ENCODE results near the gene SLC1A5. TPM values are rescaled to one million over a fixed set of nuclear protein-coding genes. Genes with fewer than 3 reads are reported as not detected.
"Not testable (repeated sequence)": the region's sequence is repeated elsewhere in the genome, so short reads cannot be mapped to it uniquely, and the experiment has no call there.

SLC1A5 gene
- total RNA-seq, 1 donor from 2014 or later, result 6.9 TPM

DNA sequence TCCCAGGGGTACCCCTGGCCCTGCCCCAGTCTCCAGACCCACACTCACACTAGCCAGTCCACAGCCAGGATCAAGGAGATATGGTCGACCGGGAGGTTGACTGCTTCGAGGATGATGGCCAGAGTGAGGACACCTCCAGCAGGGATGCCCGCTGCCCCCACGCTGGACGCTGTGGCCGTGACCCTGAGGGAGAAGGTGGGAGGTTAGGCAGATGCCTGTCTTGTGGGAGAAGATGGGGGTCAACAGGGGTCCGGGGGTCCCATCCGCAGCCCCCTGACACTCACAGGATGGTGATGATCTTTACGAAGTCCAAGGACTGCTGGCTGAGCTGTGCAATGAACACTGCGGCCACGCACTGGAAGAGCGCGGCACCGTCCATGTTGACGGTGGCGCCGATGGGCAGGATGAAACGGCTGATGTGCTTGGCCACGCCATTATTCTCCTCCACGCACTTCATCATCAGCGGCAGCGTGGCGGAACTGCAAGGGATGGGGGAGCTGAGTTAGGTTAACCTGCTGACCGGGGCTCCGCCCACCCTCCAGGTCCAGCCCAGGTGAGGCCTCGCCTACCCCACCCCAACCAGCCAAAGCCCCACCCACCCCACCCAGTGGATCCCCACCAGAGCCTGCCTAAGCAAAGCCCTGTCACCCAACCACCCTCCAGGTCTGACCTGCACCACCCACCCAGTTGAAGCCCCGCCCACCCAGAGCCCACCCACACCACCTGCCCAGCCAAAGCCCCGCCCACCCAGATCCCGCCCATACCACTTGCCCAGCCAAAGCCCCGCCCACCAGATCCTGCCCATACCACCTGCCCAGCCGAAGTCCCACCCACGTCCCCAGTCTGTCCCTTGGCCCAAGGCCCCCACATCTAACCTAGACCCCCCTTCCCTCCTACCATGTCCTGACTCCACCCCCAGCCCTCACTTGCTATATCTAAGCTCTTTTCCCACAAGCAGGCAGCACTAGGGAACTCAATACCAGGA, 11.2 kb downstream of the SLC1A5 start:
- DNase-seq (no peak), ATAC-seq (no peak)
- intact Hi-C loops (cut with micrococcal nuclease), result no loop called here

DNA sequence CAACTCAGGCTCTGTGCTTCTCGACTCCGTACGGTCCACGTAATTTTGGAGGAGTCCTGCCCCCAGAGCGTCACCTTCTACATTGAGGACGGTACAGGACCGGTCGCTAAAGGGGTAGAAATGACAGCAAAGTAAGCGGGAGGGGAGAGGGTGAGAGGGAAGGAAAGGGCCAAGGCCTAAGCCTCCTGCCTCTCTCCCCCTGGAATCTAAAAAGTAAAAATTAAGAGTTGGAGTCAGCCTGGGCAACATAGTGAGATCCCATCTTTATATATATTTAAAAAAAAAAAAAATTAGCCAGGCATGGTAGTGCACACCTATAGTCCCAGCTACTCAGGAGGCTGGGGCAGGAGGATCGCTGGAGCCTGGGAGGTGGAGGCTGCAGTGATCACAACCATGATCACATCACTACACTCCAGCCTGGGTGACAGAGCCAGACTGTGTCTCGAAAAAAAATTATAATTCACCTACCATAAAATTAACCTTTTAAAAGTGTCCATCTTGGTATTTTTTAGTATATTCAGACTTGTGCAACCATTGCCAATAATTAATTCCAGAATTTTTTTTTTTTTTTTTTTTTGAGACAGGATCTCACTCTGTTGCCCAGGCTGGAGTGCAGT, 12.6 kb downstream of the SLC1A5 start:
- DNase-seq (no peak), ATAC-seq (no peak)
- intact Hi-C loops (cut with micrococcal nuclease), result no loop called here

DNA sequence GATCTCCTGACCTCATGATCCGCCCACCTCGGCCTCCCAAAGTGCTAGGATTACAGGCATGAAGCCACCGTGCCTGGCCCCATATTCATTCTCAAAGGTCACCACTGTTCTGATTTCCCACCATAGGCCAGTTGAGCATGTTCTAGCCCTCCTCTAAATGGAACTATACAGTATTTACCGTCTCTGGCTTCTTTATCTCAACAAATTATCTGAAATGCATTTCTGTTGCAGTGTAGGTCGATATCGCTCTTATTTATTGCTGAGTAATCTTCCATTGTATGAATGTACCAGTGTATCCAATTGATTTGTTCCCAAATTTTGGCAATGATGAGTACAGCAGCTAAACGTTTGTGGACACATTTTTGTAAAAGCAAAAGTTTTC, 15.4 kb downstream of the SLC1A5 start:
- ATAC-seq (no peak), DNase-seq (no peak)
- intact Hi-C loops (cut with micrococcal nuclease), result no loop called here

GRCh38 chr19:46772170-46773017, 16.0 kb downstream of the SLC1A5 start:
- DNase-seq (no peak), ATAC-seq (no peak)
- intact Hi-C loops (cut with micrococcal nuclease), result no loop called here

DNA sequence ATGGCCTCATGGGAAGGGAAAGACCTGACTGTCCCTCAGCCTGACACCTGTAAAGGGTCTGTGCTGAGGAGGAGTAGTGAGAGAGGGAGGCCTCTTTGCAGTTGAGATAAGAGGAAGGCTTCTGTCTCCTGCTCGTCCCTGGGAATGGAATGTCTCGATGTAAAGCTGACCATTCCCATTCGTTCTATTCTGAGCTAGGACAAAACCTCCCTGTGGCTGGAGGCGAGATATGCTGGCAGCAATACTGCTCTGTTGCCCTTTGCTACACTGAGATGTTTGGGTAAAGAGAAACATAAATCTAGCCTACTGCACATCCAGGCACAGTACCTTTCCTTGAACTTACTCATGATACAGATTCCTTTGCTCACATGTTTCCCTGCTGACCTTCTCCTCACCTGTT, 19.6 kb downstream of the SLC1A5 start:
- DNase-seq, ATAC-seq: not testable (repeated sequence)
- intact Hi-C loops (cut with micrococcal nuclease), result loop anchor here (10.0 kb wide), 1 partner anchor 56 kb away; no protein-coding TSS in a partner anchor

GRCh38 chr19:46766569-46767317, 21.7 kb downstream of the SLC1A5 start:
- intact Hi-C loops (cut with micrococcal nuclease), result loop anchor here (10.0 kb wide), 1 partner anchor 58 kb away; no protein-coding TSS in a partner anchor

GRCh38 chr19:46764817-46765291, 23.5 kb downstream of the SLC1A5 start:
- ATAC-seq, result peak; percentile 58

More at GRCh38 chr19:46766569-46767317, 21.7 kb downstream of the SLC1A5 start:
- ATAC-seq (peak; percentile 19), DNase-seq (peak; percentile 62)

GRCh38 chr19:46762245-46762890, 26.0 kb downstream of the SLC1A5 start:
- intact Hi-C loops (cut with micrococcal nuclease), result loop anchor here (10.0 kb wide), 1 partner anchor 62 kb away; no protein-coding TSS in a partner anchor
- DNase-seq, result no peak

More at GRCh38 chr19:46764817-46765291, 23.5 kb downstream of the SLC1A5 start:
- peak; percentile 46 for DNase-seq
- intact Hi-C loops (cut with micrococcal nuclease), result loop anchor here (10.0 kb wide), 1 partner anchor 60 kb away; no protein-coding TSS in a partner anchor

DNA sequence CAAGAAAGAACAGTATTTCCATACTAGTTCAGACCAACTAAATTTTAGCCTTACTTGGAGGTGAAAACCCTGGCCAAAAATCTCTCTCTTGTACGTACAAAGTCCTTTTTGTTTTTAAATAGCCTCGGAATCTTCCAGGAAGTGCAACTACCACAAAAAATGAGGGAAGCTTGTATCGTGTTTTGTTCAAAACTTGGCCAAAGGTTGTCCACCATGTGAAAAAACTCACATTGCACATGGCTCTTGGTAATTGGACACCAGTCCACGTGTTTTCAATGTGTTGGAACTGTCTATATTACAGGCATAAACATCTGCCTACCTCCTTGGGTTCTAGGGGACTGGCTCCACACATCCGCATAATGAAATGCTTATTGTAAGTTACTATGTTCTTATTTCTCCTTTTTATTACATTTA, 27.0 kb downstream of the SLC1A5 start:
- no peak for ATAC-seq
- intact Hi-C loops (cut with micrococcal nuclease), result loop anchor here (10.0 kb wide), 1 partner anchor 63 kb away; no protein-coding TSS in a partner anchor

More at GRCh38 chr19:46762245-46762890, 26.0 kb downstream of the SLC1A5 start:
- ATAC-seq, result no peak

DNA sequence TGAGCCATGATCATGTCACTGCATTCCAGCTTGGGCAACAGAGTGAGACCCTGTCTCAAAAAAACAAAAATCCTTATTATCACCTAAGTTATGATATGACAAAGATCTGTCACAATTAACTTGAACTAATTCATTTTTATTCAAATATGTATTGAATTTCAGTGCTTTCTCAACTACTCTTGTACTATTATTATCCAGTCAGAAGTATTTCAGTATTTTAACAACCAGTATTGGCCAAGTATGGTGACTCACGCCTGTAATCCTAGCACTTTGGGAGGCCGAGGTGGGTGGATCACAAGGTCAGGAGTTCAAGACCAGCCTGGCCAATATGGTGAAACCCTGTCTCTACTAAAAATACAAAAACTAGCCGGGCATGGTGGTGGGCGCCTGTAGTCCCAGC, 27.5 kb downstream of the SLC1A5 start:
- not testable (repeated sequence) for ATAC-seq, DNase-seq
- intact Hi-C loops (cut with micrococcal nuclease), result loop anchor here (10.0 kb wide), 1 partner anchor 64 kb away; no protein-coding TSS in a partner anchor

More for the DNA sequence above, 27.0 kb downstream of the SLC1A5 start:
- no peak for DNase-seq

GRCh38 chr19:46760363-46760762, 28.0 kb downstream of the SLC1A5 start:
- no peak for ATAC-seq
- intact Hi-C loops (cut with micrococcal nuclease), result loop anchor here (10.0 kb wide), 1 partner anchor 64 kb away; no protein-coding TSS in a partner anchor
- DNase-seq, result no peak

GRCh38 chr19:46759817-46760333, 28.5 kb downstream of the SLC1A5 start:
- intact Hi-C loops (cut with micrococcal nuclease), result loop anchor here (5.0 to 10.0 kb wide), 2 partner anchors 65 to 82 kb away; no protein-coding TSS in a partner anchor
- no peak for DNase-seq
- peak; percentile 16 for ATAC-seq

DNA sequence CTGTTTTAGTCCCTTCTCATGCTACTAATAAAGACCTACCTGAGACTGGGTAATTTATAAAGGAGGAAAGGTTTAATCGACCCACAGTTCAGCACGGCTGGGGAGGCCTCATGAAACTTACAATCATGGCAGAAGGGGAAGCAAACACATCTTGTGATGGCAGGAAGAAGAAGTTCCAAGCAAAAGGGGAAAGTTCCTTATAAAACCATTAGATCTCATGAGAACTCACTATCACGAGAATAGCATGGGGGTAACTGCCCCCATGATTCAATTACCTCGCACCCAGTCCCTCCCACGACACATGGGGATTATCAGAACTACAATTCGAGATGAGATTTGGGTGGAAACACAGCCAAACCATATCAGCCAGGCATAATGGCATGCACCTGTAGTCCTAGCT, 29.2 kb downstream of the SLC1A5 start:
- DNase-seq (no peak), ATAC-seq (no peak)
- intact Hi-C loops (cut with micrococcal nuclease), result loop anchor here (5.0 kb wide), 1 partner anchor 83 kb away; no protein-coding TSS in a partner anchor

GRCh38 chr19:46756544-46756888, 31.9 kb downstream of the SLC1A5 start:
- DNase-seq (no peak), ATAC-seq (no peak)
- intact Hi-C loops (cut with micrococcal nuclease), result loop anchor here (5.0 kb wide), 1 partner anchor 86 kb away; no protein-coding TSS in a partner anchor

- no peak for DNase-seq
- intact Hi-C loops (cut with micrococcal nuclease), result loop anchor here (5.0 kb wide), 1 partner anchor 86 kb away; no protein-coding TSS in a partner anchor
- ATAC-seq, result no peak
These were observed 32.4 kb downstream of the SLC1A5 start for GRCh38 chr19:46755853-46756543.

DNA sequence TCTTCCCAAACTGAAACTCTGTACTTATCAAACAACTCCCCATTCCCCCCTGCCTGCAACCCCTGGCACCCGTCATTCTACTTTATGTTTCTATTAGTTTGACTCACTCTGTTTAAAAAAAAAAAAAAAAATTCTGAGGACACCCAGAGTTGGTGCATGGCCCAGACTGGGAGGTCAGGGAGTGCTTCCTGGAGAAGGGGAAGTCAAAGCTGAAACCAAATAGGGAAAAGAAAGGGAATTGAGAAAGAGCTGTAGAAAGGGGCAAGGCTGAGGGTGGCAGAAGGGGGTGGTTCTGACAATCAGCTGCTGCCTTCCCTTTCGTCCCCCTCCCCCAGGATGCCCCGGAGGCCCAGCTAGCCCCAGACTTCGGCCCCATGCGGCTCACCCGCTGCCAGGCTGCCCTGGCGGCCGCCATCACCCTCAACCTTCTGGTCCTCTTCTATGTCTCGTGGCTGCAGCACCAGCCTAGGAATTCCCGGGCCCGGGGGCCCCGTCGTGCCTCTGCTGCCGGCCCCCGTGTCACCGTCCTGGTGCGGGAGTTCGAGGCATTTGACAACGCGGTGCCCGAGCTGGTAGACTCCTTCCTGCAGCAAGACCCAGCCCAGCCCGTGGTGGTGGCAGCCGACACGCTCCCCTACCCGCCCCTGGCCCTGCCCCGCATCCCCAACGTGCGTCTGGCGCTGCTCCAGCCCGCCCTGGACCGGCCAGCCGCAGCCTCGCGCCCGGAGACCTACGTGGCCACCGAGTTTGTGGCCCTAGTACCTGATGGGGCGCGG, 33.1 kb downstream of the SLC1A5 start:
- intact Hi-C loops (cut with micrococcal nuclease), result loop anchor here (5.0 kb wide), 1 partner anchor 87 kb away; no protein-coding TSS in a partner anchor
- peak; percentile 9 for ATAC-seq
- no peak for DNase-seq
